Ishikawa (cell line): ENCODE results near the gene SPTBN5.

Source experiments
- CEBPB ChIP-seq: IDR thresholded peaks from 2 replicates; pipeline ENCODE4 v1.6.1; 2012
- CREB1 ChIP-seq: IDR thresholded peaks from 2 replicates; pipeline ENCODE4 v1.6.1; 2012; ENCODE audit warnings: low read depth
- EGR1 ChIP-seq: IDR thresholded peaks from 2 replicates; pipeline ENCODE4 v1.6.1; 2012
- EP300 ChIP-seq: IDR thresholded peaks from 2 replicates; pipeline ENCODE4 v1.6.1; 2012; ENCODE audit warnings: borderline replicate concordance
- FOXM1 ChIP-seq: IDR thresholded peaks from 2 replicates; pipeline ENCODE4 v1.6.1; 2012; ENCODE audit warnings: low read depth, borderline replicate concordance
- MAX ChIP-seq: IDR thresholded peaks from 2 replicates; pipeline ENCODE4 v1.6.1; 2012
- NFIC ChIP-seq: IDR thresholded peaks from 2 replicates; pipeline ENCODE4 v1.6.1; 2012
- RAD21 ChIP-seq: IDR thresholded peaks from 2 replicates; pipeline ENCODE4 v1.6.1; 2012; ENCODE audit warnings: low read depth
- REST ChIP-seq: IDR thresholded peaks from 2 replicates; pipeline ENCODE4 v1.6.1; 2012; ENCODE audit warnings: low read depth, mild to moderate bottlenecking
- TAF1 ChIP-seq: IDR thresholded peaks from 2 replicates; pipeline ENCODE4 v1.6.1; 2012; ENCODE audit warnings: low read depth, mild to moderate bottlenecking
- TCF12 ChIP-seq: IDR thresholded peaks from 2 replicates; pipeline ENCODE4 v1.6.1; 2012; ENCODE audit warnings: low read depth
- TEAD4 ChIP-seq: IDR thresholded peaks from 2 replicates; pipeline ENCODE4 v1.6.1; 2012
- USF1 ChIP-seq: IDR thresholded peaks from 2 replicates; pipeline ENCODE4 v1.6.1; 2012
- YY1 ChIP-seq: IDR thresholded peaks from 2 replicates; pipeline ENCODE4 v1.6.1; 2012; ENCODE audit warnings: low read depth
- ZBTB7A ChIP-seq: IDR thresholded peaks from 2 replicates; pipeline ENCODE4 v1.6.1; 2012; ENCODE audit warnings: low read depth

Gene SPTBN5

GRCh38 chr15:41809526-41810220 is 84.2 kb downstream of the SPTBN5 start:
- TF ChIP-seq TAF1 (no peak), YY1 (no peak), EP300 (no peak), FOXM1 (no peak), NFIC (no peak), CREB1 (no peak)

GRCh38 chr15:41809121-41809520 is 84.7 kb downstream of the SPTBN5 start:
- TF ChIP-seq FOXM1 (no peak), MAX (no peak), EGR1 (no peak), REST (no peak), USF1 (no peak)

GRCh38 chr15:41806291-41807181 is 87.3 kb downstream of the SPTBN5 start:
- TF ChIP-seq TAF1: no peak
- TF ChIP-seq YY1: 0 out of 2 replicates have a peak, but pooled peaks have one; percentile 11
- TF ChIP-seq TEAD4: peak; percentile 77
- TF ChIP-seq CREB1: no peak
- TF ChIP-seq NFIC: peak; percentile 72
- TF ChIP-seq USF1: peak; percentile 31; the same call in 1 of the 2 replicates
- TF ChIP-seq RAD21: peak; percentile 60; the same call in 1 of the 2 replicates

- no peak for TF ChIP-seq CREB1
- no peak for TF ChIP-seq EP300
- TF ChIP-seq TAF1: no peak
- no peak for TF ChIP-seq USF1
- no peak for TF ChIP-seq ZBTB7A
- no peak for TF ChIP-seq TEAD4
- TF ChIP-seq YY1: no peak
- TF ChIP-seq CEBPB: no peak
- TF ChIP-seq REST: no peak
These were observed 88.1 kb downstream of the SPTBN5 start for GRCh38 chr15:41805711-41806110.

GRCh38 chr15:41804916-41805666 is 88.8 kb downstream of the SPTBN5 start:
- TF ChIP-seq ZBTB7A (no peak), EGR1 (no peak), YY1 (no peak), NFIC (no peak), TCF12 (no peak), MAX (no peak), TAF1 (no peak), RAD21 (no peak), FOXM1 (no peak), EP300 (no peak), CEBPB (no peak), REST (no peak), USF1 (no peak), TEAD4 (no peak)
